Right ventricle myocardium inferior (tissue), 1 donor: ENCODE results near the gene EPB41L1. TPM values are rescaled to one million over a fixed set of nuclear protein-coding genes. Genes with fewer than 3 reads are reported as not detected.
"Not testable (repeated sequence)": the region's sequence is repeated elsewhere in the genome, so short reads cannot be mapped to it uniquely, and the experiment has no call there.

ENCODE experiments used
- ATAC-seq: fragments of 200-7000 bp; cut with Tn5 transposase; one replicate; pipeline ENCODE4 v1.9.1; 2020; ENCODE audit warnings: mild to moderate bottlenecking, moderate library complexity
- DNase-seq: peaks from one replicate; pipeline ENCODE4 v3.0.0; 2021; ENCODE audit errors: missing footprints
- intact Hi-C: fragments of 100-400 bp; cut with DNase I; formaldehyde crosslinking; loops from one replicate; pipeline ENCODE4 v1.11.0; 2022
- total RNA-seq: library from RNA; stranded (reverse); fragmentation: NEBNext Ultra II Directional; extraction: Animal tissue kit (Norgen Biotek cat#: 25700); gene quantifications from one replicate; pipeline ENCODE4 v1.2.1, GENCODE V29; 2021
- donor health status: DM: no; HTN: yes; CAD: no; lungs with severe emphysema.

The EPB41L1 gene
- total RNA-seq, 1 donor from 2014 or later, result 21.5 TPM

- no peak for ATAC-seq
- intact Hi-C loops, result no loop called here
- DNase-seq, result no peak
Measured at GRCh38 chr20:36121981-36122930, 32.3 kb upstream of the EPB41L1 start.

- no peak for DNase-seq
- ATAC-seq, result no peak
- intact Hi-C loops, result no loop called here
Measured at GRCh38 chr20:36122931-36123288, 31.6 kb upstream of the EPB41L1 start.

- DNase-seq (no peak), ATAC-seq (no peak)
- intact Hi-C loops, result no loop called here
Measured at GRCh38 chr20:36125097-36125496, 29.4 kb upstream of the EPB41L1 start.

GRCh38 chr20:36126836-36127527 lies 27.6 kb upstream of the EPB41L1 start:
- peak; percentile 16 for ATAC-seq
- DNase-seq, result no peak
- intact Hi-C loops, result no loop called here

GRCh38 chr20:36128463-36129159 lies 25.9 kb upstream of the EPB41L1 start:
- ATAC-seq (no peak), DNase-seq (no peak)
- intact Hi-C loops, result no loop called here

- intact Hi-C loops, result no loop called here
- DNase-seq, result no peak
Measured at GRCh38 chr20:36129160-36129543, 25.4 kb upstream of the EPB41L1 start.

GRCh38 chr20:36130390-36130789 lies 24.1 kb upstream of the EPB41L1 start:
- intact Hi-C loops, result no loop called here
- no peak for ATAC-seq
- DNase-seq, result no peak

More at GRCh38 chr20:36129160-36129543, 25.4 kb upstream of the EPB41L1 start:
- ATAC-seq, result no peak

GRCh38 chr20:36132802-36133211 lies 21.7 kb upstream of the EPB41L1 start:
- DNase-seq (no peak), ATAC-seq (no peak)
- intact Hi-C loops, result no loop called here

- intact Hi-C loops, result no loop called here
- DNase-seq (no peak), ATAC-seq (no peak)
Measured at GRCh38 chr20:36133821-36134220, 20.7 kb upstream of the EPB41L1 start.

- ATAC-seq, result no peak
- no peak for DNase-seq
- intact Hi-C loops, result loop anchor here (5.0 kb wide), 1 partner anchor 73 kb away; no protein-coding TSS in a partner anchor
Measured at GRCh38 chr20:36135159-36135558, 19.4 kb upstream of the EPB41L1 start.

- intact Hi-C loops, result loop anchor here (5.0 kb wide), 1 partner anchor 74 kb away; no protein-coding TSS in a partner anchor
- no peak for DNase-seq
- ATAC-seq, result no peak
Measured at GRCh38 chr20:36135821-36136220, 18.7 kb upstream of the EPB41L1 start.

GRCh38 chr20:36137313-36137712 lies 17.2 kb upstream of the EPB41L1 start:
- not testable (repeated sequence) for DNase-seq, ATAC-seq
- intact Hi-C loops, result loop anchor here (5.0 kb wide), 1 partner anchor 75 kb away; no protein-coding TSS in a partner anchor

- ATAC-seq (no peak), DNase-seq (no peak)
- intact Hi-C loops, result no loop called here
Measured at GRCh38 chr20:36141310-36141709, 13.2 kb upstream of the EPB41L1 start.

GRCh38 chr20:36144336-36144735 lies 10.2 kb upstream of the EPB41L1 start:
- intact Hi-C loops, result no loop called here
- ATAC-seq, result no peak
- no peak for DNase-seq

GRCh38 chr20:36145877-36146707 lies 8.4 kb upstream of the EPB41L1 start:
- intact Hi-C loops, result no loop called here
- ATAC-seq, result peak; percentile 84
- DNase-seq, result peak; percentile 79

GRCh38 chr20:36147690-36148089 lies 6.8 kb upstream of the EPB41L1 start:
- DNase-seq (no peak), ATAC-seq (no peak)

GRCh38 chr20:36148439-36148838 lies 6.1 kb upstream of the EPB41L1 start:
- ATAC-seq (no peak), DNase-seq (no peak)
- intact Hi-C loops, result no loop called here

More at GRCh38 chr20:36147690-36148089, 6.8 kb upstream of the EPB41L1 start:
- intact Hi-C loops, result no loop called here

GRCh38 chr20:36149012-36149411 lies 5.5 kb upstream of the EPB41L1 start:
- intact Hi-C loops, result no loop called here
- no peak for ATAC-seq
- no peak for DNase-seq
